ENCODE results near the gene MYPOP. TPM values are rescaled to one million over a fixed set of nuclear protein-coding genes. Genes with fewer than 3 reads are reported as not detected.

MYPOP gene
- total RNA-seq, 1 experiment from 2014 or later, result 5.4 TPM

DNA sequence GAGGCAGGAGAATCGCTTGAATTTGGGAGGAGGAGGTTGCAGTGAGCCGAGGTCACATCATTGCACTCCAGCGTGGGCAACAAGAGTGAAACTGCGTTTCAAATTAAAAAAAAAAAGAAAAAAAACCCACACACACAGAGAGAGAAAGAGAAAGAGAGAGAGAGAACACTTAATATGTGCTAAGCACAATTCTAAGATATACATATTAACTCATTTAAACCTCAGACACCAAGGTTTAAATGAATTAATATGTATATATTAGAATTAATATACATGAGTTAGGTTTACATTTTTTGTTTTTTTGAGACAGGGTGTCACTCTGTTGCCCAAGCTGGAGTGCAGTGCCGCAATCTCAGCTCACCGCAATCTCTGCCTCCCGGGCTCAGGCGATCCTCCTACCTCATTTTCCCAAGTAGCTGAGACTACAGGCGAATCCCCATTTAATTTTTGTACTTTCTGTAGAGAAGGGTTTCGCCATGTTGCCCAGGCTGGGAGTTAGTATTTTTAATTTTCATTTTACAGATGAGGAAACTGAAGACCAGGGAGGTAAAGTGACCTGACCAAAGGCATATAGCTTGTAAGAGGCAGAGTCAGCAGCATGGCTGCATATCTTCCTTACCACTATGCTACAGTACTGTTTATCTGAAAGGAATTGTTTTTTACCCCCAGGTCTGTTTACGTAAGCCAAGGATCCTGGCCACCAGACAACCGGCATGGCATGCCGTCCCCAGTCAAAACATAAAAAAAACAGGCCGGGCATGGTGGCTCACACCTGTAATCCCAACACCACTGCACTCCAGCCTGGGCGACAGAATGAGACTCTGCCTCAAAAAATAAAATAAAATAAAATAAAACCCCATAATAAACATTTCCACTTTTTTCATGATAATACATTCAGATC lies 41.8 kb downstream of the MYPOP start:
- H3K27me3 ChIP-seq (ENCODE audit: low read length), result peaks cover 13% of the 10 kb centered on the region
- ATAC-seq (no peak), DNase-seq (peak; percentile 8)
- H3K4me2 ChIP-seq (ENCODE audit: low read length), result no peak overlapping the region
- H3K79me2 ChIP-seq (ENCODE audit: low read length), result peaks cover 29% of the 10 kb centered on the region
- H4K20me1 ChIP-seq (ENCODE audit: low read length), result no peaks in the 10 kb centered on the region
- H2AFZ ChIP-seq (ENCODE audit: low read length), result no peak overlapping the region
- peaks cover 2% of the 10 kb centered on the region; the same call in 1 of the 2 replicates for H3K36me3 ChIP-seq (ENCODE audit: low read depth, low read length)
- no peaks in the 10 kb centered on the region for H3F3A ChIP-seq (ENCODE audit: low read length, unreplicated experiment)
- H3K4me1 ChIP-seq (ENCODE audit: insufficient read depth, low read length), result no peaks in the 10 kb centered on the region
- POLR2A ChIA-PET (ENCODE audit: unreplicated experiment), result no interaction called here
- no TSS peak for BruUV-seq (replicated peaks)
- no peaks in the 10 kb centered on the region for H3K9me2 ChIP-seq (replicated peaks; ENCODE audit: low read length)
- CTCF ChIA-PET, result interaction anchor here (0.7 kb wide), 1 partner anchor 9 kb away, joined by 4 read pairs; no protein-coding TSS in a partner anchor
- H3K4me3 ChIP-seq (ENCODE audit: low read length), result no peak overlapping the region
- no peak overlapping the region for H3K9ac ChIP-seq (ENCODE audit: low read length)
- TF ChIP-seq, protein P1, sequence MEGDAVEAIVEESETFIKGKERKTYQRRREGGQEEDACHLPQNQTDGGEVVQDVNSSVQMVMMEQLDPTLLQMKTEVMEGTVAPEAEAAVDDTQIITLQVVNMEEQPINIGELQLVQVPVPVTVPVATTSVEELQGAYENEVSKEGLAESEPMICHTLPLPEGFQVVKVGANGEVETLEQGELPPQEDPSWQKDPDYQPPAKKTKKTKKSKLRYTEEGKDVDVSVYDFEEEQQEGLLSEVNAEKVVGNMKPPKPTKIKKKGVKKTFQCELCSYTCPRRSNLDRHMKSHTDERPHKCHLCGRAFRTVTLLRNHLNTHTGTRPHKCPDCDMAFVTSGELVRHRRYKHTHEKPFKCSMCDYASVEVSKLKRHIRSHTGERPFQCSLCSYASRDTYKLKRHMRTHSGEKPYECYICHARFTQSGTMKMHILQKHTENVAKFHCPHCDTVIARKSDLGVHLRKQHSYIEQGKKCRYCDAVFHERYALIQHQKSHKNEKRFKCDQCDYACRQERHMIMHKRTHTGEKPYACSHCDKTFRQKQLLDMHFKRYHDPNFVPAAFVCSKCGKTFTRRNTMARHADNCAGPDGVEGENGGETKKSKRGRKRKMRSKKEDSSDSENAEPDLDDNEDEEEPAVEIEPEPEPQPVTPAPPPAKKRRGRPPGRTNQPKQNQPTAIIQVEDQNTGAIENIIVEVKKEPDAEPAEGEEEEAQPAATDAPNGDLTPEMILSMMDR (conservative IDR thresholded peaks at IDR 0.05; ENCODE audit: low read depth, low read length), result no peak
- TF ChIP-seq EZH2 (IDR thresholded peaks at IDR 0.05; ENCODE audit: low read length, unreplicated experiment), result no peak
- no peak for TF ChIP-seq EZH2phosphoT487 (IDR thresholded peaks at IDR 0.05; ENCODE audit: borderline replicate concordance, low read length)
- intact Hi-C loops (cut with micrococcal nuclease), result no loop called here
- no peaks in the 10 kb centered on the region for H3K9me3 ChIP-seq (ENCODE audit: low read length)
- no peak overlapping the region for H3K27ac ChIP-seq (ENCODE audit: low read length)

DNA sequence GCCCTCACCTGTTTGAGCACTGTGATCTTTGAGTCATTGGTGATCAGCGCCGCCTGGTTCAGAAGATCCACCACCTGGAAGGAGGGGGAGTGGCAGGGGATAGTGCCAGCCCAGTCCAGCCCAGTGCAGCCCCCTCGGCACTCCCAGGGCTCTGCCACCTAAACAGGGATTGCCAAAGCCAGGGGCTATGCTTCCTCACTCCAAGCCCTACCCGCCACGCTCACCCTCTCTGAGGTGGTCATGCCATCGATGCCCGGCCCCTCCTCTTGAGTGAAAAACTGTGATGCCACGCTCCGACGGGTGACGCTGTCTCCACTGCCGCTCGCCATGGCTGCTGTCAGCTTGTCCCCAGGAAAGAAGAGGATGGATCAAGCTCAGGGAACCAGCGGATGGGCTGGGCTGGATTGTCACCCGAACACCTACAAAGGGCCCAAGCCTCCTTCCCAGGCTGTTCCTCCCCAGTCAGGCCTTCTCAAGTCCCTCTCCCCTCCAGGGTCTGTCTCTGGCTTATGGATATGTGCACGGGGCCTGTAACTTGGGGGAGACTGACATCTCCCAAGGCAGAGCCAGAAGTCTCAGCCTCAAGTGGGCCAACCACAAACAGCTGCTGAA lies 48.1 kb downstream of the MYPOP start:
- ATAC-seq, result no peak
- no TSS peak for BruUV-seq (replicated peaks)
- ChIA-PET CTCF (no interaction called here), POLR2A (ENCODE audit: unreplicated experiment) (no interaction called here)
- Histone ChIP-seq H3K4me2 (ENCODE audit: low read length) (no peak overlapping the region), H3F3A (ENCODE audit: low read length, unreplicated experiment) (no peaks in the 10 kb centered on the region), H3K9me2 (replicated peaks; ENCODE audit: low read length) (no peaks in the 10 kb centered on the region), H3K36me3 (ENCODE audit: low read depth, low read length) (peaks cover 13% of the 10 kb centered on the region), H3K27me3 (ENCODE audit: low read length) (no peaks in the 10 kb centered on the region), H3K4me3 (ENCODE audit: low read length) (no peak overlapping the region), H3K9ac (ENCODE audit: low read length) (no peak overlapping the region), H2AFZ (ENCODE audit: low read length) (no peak overlapping the region), H4K20me1 (ENCODE audit: low read length) (no peaks in the 10 kb centered on the region), H3K79me2 (ENCODE audit: low read length) (0 out of 2 replicates have a peak, but pooled peaks cover 6% of the 10 kb centered on the region), H3K4me1 (ENCODE audit: insufficient read depth, low read length) (no peaks in the 10 kb centered on the region), H3K27ac (ENCODE audit: low read length) (no peak overlapping the region), H3K9me3 (ENCODE audit: low read length) (no peaks in the 10 kb centered on the region)
- TF ChIP-seq EZH2 (IDR thresholded peaks at IDR 0.05; ENCODE audit: low read length, unreplicated experiment) (no peak), EZH2phosphoT487 (IDR thresholded peaks at IDR 0.05; ENCODE audit: borderline replicate concordance, low read length) (no peak)
- TF ChIP-seq, protein P1 (conservative IDR thresholded peaks at IDR 0.05; ENCODE audit: low read depth, low read length), result no peak
- DNase-seq, result no peak
- intact Hi-C loops (cut with micrococcal nuclease), result no loop called here
